Gastrocnemius medialis (tissue), 4 donors: ENCODE data around the gene HPCAL1. TPM values are rescaled to one million over a fixed set of nuclear protein-coding genes. Genes with fewer than 3 reads are reported as not detected.
"Not testable (repeated sequence)": the region's sequence is repeated elsewhere in the genome, so short reads cannot be mapped to it uniquely, and the experiment has no call there.

Source experiments
- ATAC-seq, 2 donors: fragments of 150-250 bp; one replicate each; pipeline ENCODE4 v1.9.1; 2016
- DNase-seq, 2 donors: peaks; one replicate each; pipeline ENCODE4 v3.0.0-alpha.2; 2019
- H3K27ac ChIP-seq, 4 donors: fragments of 200-600 bp; sonication (generic); 1 replicate in 1 of 4; 2 replicates in 3 of 4; pipeline ENCODE4 v1.5.1; 2016 to 2018; ENCODE audit warnings: mild to moderate bottlenecking in 2 of 4, moderate library complexity in 1 of 4
- H3K27me3 ChIP-seq, 3 donors: fragments of 200-600 bp; sonication (generic) in 2 of 3; 1 replicate in 1 of 3; 2 replicates in 2 of 3; pipeline versions ENCODE4 v1.5.1 to v1.6.0; 2016 to 2019; ENCODE audit warnings: mild to moderate bottlenecking in 1 of 3, moderate library complexity in 1 of 3
- H3K36me3 ChIP-seq, 2 donors: fragments of 200-600 bp; sonication (generic) in 1 of 2; one replicate each; pipeline ENCODE4 v1.5.1; 2017 to 2018
- H3K4me1 ChIP-seq, 2 donors: fragments of 200-600 bp; sonication (generic) in 1 of 2; one replicate each; pipeline ENCODE4 v1.5.1; 2016 to 2017; ENCODE audit warnings: mild to moderate bottlenecking in 2 of 2
- H3K4me3 ChIP-seq, 4 donors: fragments of 200-600 bp; sonication (generic) in 3 of 4; 1 replicate in 1 of 4; 2 replicates in 3 of 4; pipeline ENCODE4 v1.5.1; 2016 to 2019; ENCODE audit warnings: mild to moderate bottlenecking in 2 of 4
- H3K9me3 ChIP-seq, 3 donors: fragments of 200-600 bp; sonication (generic) in 2 of 3; 1 replicate in 1 of 3; 2 replicates in 2 of 3; pipeline ENCODE4 v1.5.1; 2016 to 2019
- CTCF ChIP-seq, 5 experiments: fragments of 450-650 bp in 3 of 5; fragments of 200-600 bp in 2 of 5; sonication (generic) in 2 of 5; IDR thresholded peaks in 4 of 5; conservative IDR thresholded peaks in 1 of 5; 1 replicate in 4 of 5; 2 replicates in 1 of 5; pipeline ENCODE4 v1.5.1; 2016 to 2019; ENCODE audit warnings: antibody characterized with exemption in 5 of 5, mild to moderate bottlenecking in 3 of 5, moderate library complexity in 3 of 5
- POLR2A ChIP-seq, 2 donors: fragments of 450-650 bp; IDR thresholded peaks; one replicate each; pipeline ENCODE4 v1.6.1; 2017; ENCODE audit warnings: antibody characterized with exemption in 2 of 2, mild to moderate bottlenecking in 2 of 2, moderate library complexity in 2 of 2
- in situ Hi-C, 4 donors: fragments of 200-750 bp; cut with MboI; loops; one replicate each; pipeline versions ENCODE4 v1.15.0 to v1.8.0; 2017; ENCODE audit warnings: low sequenced_read_pairs in 4 of 4
- intact Hi-C: fragments of 100-400 bp; cut with DNase I; formaldehyde crosslinking; loops from one replicate; pipeline ENCODE4 v1.15.1; 2023; ENCODE audit warnings: low total_unique reads
- total RNA-seq, 4 donors: library from RNA; depleted of rRNA; stranded (reverse); fragments of >200 nt; gene quantifications; one replicate each; pipeline versions ENCODE4 v1.1.0 to v1.2.3, GENCODE V29; 2016

Gene HPCAL1
- total RNA-seq, 4 donors from 2014 or later: 29.0 to 45.5 (median 34.5) TPM

GRCh38 chr2:10452956-10453904, 150.5 kb downstream of the HPCAL1 start:
- no peak for TF ChIP-seq CTCF (IDR thresholded peaks at IDR 0.05 in 4 of 5, conservative IDR thresholded peaks at IDR 0.05 in 1 of 5)
- TF ChIP-seq POLR2A (IDR thresholded peaks at IDR 0.05): no peak
- H3K36me3 ChIP-seq: no peaks in the 10 kb centered on the region
- DNase-seq (no peak), ATAC-seq (no peak)
- peaks cover 27 to 41% of the 10 kb centered on the region in 2 donors for H3K4me1 ChIP-seq
- H3K4me3 ChIP-seq: no peak overlapping the region
- H3K27me3 ChIP-seq: no peaks in the 10 kb centered on the region
- intact Hi-C loops (no loop called here), in situ Hi-C loops (loop anchor here in 1 of 4 donors (25.0 kb wide), 1 partner anchor 209 kb away; no protein-coding TSS in a partner anchor)
- H3K9me3 ChIP-seq: no peaks in the 10 kb centered on the region
- H3K27ac ChIP-seq: peak overlapping the region in 1 of 4 donors; percentile 85

DNA sequence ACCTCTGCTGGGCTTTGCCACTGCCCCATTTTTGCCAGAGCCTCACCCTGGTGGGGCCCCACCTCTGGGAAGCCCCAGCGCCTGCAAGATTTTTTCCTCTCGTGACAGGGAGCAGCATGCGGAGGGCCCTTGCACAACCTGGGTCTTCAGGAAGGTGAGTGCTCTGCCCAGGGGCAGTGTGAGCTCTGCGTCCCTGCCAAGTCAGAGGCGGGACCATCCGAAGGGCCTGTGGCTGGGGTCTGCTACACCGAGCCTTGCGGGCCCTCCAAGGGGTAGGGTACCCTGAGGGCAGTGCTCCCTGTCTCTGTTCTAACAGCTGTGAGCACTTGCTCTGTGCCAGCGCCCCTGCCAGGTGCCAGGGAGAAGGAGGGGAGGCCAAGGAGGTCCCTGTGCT, 151.2 kb downstream of the HPCAL1 start:
- intact Hi-C loops: no loop called here

GRCh38 chr2:10454505-10454904, 151.8 kb downstream of the HPCAL1 start:
- Histone ChIP-seq H3K9me3 (no peaks in the 10 kb centered on the region), H3K4me1 (peaks cover 19 to 35% of the 10 kb centered on the region in 2 donors), H3K4me3 (no peak overlapping the region), H3K27ac (peak overlapping the region; percentile 33 to 85 (median 54)), H3K27me3 (no peaks in the 10 kb centered on the region), H3K36me3 (no peaks in the 10 kb centered on the region)
- DNase-seq (peak; percentile 46 to 71), ATAC-seq (peak; percentile 84 to 87)
- in situ Hi-C loops: loop anchor here in 1 of 4 donors (25.0 kb wide), 1 partner anchor 208 kb away; no protein-coding TSS in a partner anchor
- intact Hi-C loops: no loop called here
- TF ChIP-seq POLR2A (IDR thresholded peaks at IDR 0.05) (no peak), CTCF (IDR thresholded peaks at IDR 0.05 in 4 of 5, conservative IDR thresholded peaks at IDR 0.05 in 1 of 5) (no peak)

More for the DNA sequence above, 151.2 kb downstream of the HPCAL1 start:
- Histone ChIP-seq H3K27ac (peak overlapping the region in 3 of 4 donors; percentile 45 to 85 (median 62)), H3K9me3 (no peaks in the 10 kb centered on the region), H3K27me3 (no peaks in the 10 kb centered on the region), H3K4me1 (peaks cover 25 to 41% of the 10 kb centered on the region in 2 donors), H3K4me3 (no peak overlapping the region), H3K36me3 (no peaks in the 10 kb centered on the region)
- DNase-seq: no peak
- no peak for TF ChIP-seq POLR2A (IDR thresholded peaks at IDR 0.05)
- TF ChIP-seq CTCF (IDR thresholded peaks at IDR 0.05 in 4 of 5, conservative IDR thresholded peaks at IDR 0.05 in 1 of 5): no peak
- in situ Hi-C loops: loop anchor here in 1 of 4 donors (25.0 kb wide), 1 partner anchor 208 kb away; no protein-coding TSS in a partner anchor
- no peak for ATAC-seq

DNA sequence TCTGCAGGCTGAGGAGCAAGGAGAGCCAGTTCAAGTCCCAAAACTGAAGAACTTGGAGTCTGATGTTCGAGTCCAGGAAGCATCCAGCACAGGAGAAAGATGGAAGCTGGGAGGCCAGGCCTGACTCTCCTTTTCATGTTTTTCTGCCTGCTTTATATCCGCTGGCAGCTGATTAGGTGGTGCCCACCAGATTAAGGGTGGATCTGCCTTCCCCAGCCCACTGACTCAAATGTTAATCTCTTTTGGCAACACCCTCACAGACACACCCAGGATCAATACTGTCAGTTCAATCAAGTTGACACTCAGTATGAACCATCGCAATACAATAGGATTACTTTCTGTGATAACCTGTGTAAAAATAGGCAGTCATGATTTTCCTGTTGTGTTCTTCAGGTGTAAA, 154.5 kb downstream of the HPCAL1 start:
- peaks cover 16 to 33% of the 10 kb centered on the region in 2 donors for H3K4me1 ChIP-seq
- in situ Hi-C loops: loop anchor here in 1 of 4 donors (25.0 kb wide), 1 partner anchor 205 kb away; no protein-coding TSS in a partner anchor
- H3K4me3 ChIP-seq, ATAC-seq, H3K36me3 ChIP-seq, intact Hi-C loops, H3K27me3 ChIP-seq, H3K9me3 ChIP-seq, DNase-seq, H3K27ac ChIP-seq: not testable (repeated sequence)
